HEK293 (cell line): ENCODE results near the gene ANKRD49.

ENCODE experiments used
- GLI4 ChIP-seq: fragments of 450-650 bp; formaldehyde crosslinking; IDR thresholded peaks from 2 replicates; pipeline ENCODE4 v1.5.1; 2016; ENCODE audit warnings: missing biosample characterization, missing genetic modification characterization
- HIC1 ChIP-seq: fragments of 450-650 bp; formaldehyde crosslinking; IDR thresholded peaks from 2 replicates; pipeline ENCODE4 v1.5.1; 2016; ENCODE audit warnings: missing biosample characterization, missing genetic modification characterization
- PBX3 ChIP-seq: sonication (generic); formaldehyde crosslinking; IDR thresholded peaks from 2 replicates; pipeline ENCODE4 v1.8.1; 2022; ENCODE audit warnings: mild to moderate bottlenecking, moderate library complexity, missing genetic modification reagents
- PRDM10 ChIP-seq: fragments of 450-650 bp; formaldehyde crosslinking; IDR thresholded peaks from 2 replicates; pipeline ENCODE4 v1.5.1; 2016; ENCODE audit warnings: missing biosample characterization, missing genetic modification characterization
- RBAK ChIP-seq: fragments of 450-650 bp; formaldehyde crosslinking; IDR thresholded peaks from 2 replicates; pipeline ENCODE4 v1.5.1; 2016; ENCODE audit warnings: missing biosample characterization, missing genetic modification characterization
- SCRT2 ChIP-seq: fragments of 450-650 bp; formaldehyde crosslinking; IDR thresholded peaks from 2 replicates; pipeline ENCODE4 v1.5.1; 2016; ENCODE audit warnings: missing biosample characterization, missing genetic modification characterization
- ZBTB17 ChIP-seq: fragments of 450-650 bp; formaldehyde crosslinking; IDR thresholded peaks from 2 replicates; pipeline ENCODE4 v1.5.1; 2016; ENCODE audit warnings: missing biosample characterization, missing genetic modification characterization
- ZBTB20 ChIP-seq: fragments of 450-650 bp; formaldehyde crosslinking; IDR thresholded peaks from 2 replicates; pipeline ENCODE4 v1.5.1; 2016; ENCODE audit warnings: missing biosample characterization, missing genetic modification characterization
- ZBTB48 ChIP-seq: fragments of 450-650 bp; formaldehyde crosslinking; IDR thresholded peaks from 2 replicates; pipeline ENCODE4 v1.5.1; 2016; ENCODE audit warnings: missing biosample characterization, missing genetic modification characterization
- ZBTB8A ChIP-seq: fragments of 450-650 bp; formaldehyde crosslinking; IDR thresholded peaks from 2 replicates; pipeline ENCODE4 v1.5.1; 2016; ENCODE audit warnings: missing biosample characterization, missing genetic modification characterization
- ZNF184 ChIP-seq: fragments of 450-650 bp; IDR thresholded peaks from 2 replicates; pipeline ENCODE4 v1.5.1; 2018; ENCODE audit warnings: missing biosample characterization, mild to moderate bottlenecking, missing genetic modification characterization
- ZNF2 ChIP-seq: fragments of 450-650 bp; formaldehyde crosslinking; IDR thresholded peaks from 2 replicates; pipeline ENCODE4 v1.5.1; 2016; ENCODE audit warnings: missing biosample characterization, missing genetic modification characterization
- ZNF202 ChIP-seq: fragments of 450-650 bp; formaldehyde crosslinking; IDR thresholded peaks from 2 replicates; pipeline ENCODE4 v1.5.1; 2016; ENCODE audit warnings: missing biosample characterization, missing genetic modification characterization, borderline replicate concordance
- ZNF211 ChIP-seq: fragments of 450-650 bp; formaldehyde crosslinking; IDR thresholded peaks from 2 replicates; pipeline ENCODE4 v1.5.1; 2016; ENCODE audit warnings: low read depth, missing biosample characterization, missing genetic modification characterization
- ZNF324 ChIP-seq: fragments of 450-650 bp; formaldehyde crosslinking; IDR thresholded peaks from 2 replicates; pipeline ENCODE4 v1.5.1; 2016; ENCODE audit warnings: missing biosample characterization, missing genetic modification characterization
- ZNF341 ChIP-seq: fragments of 450-650 bp; formaldehyde crosslinking; IDR thresholded peaks from 2 replicates; pipeline ENCODE4; 2016; ENCODE audit warnings: low read depth, missing biosample characterization, missing genetic modification characterization
- ZNF391 ChIP-seq: fragments of 450-650 bp; formaldehyde crosslinking; IDR thresholded peaks from 2 replicates; pipeline ENCODE4 v1.5.1; 2016; ENCODE audit warnings: low read depth, missing biosample characterization, missing genetic modification characterization, borderline replicate concordance
- ZNF518A ChIP-seq: fragments of 450-650 bp; formaldehyde crosslinking; conservative IDR thresholded peaks from 2 replicates; pipeline ENCODE4 v1.5.1; 2016; ENCODE audit warnings: low read depth, missing biosample characterization, missing genetic modification characterization
- ZNF560 ChIP-seq: fragments of 450-650 bp; formaldehyde crosslinking; IDR thresholded peaks from 2 replicates; pipeline ENCODE4 v1.5.1; 2017; ENCODE audit warnings: missing biosample characterization, missing genetic modification characterization, borderline replicate concordance
- ZNF596 ChIP-seq: fragments of 450-650 bp; IDR thresholded peaks from 2 replicates; pipeline ENCODE4 v1.5.0; 2018; ENCODE audit warnings: missing biosample characterization, mild to moderate bottlenecking, missing genetic modification characterization, moderate library complexity
- ZNF600 ChIP-seq: fragments of 450-650 bp; formaldehyde crosslinking; IDR thresholded peaks from 2 replicates; pipeline ENCODE4 v1.5.1; 2016; ENCODE audit warnings: missing biosample characterization, missing genetic modification characterization
- ZNF610 ChIP-seq: fragments of 450-650 bp; formaldehyde crosslinking; IDR thresholded peaks from 2 replicates; pipeline ENCODE4 v1.5.1; 2016; ENCODE audit warnings: missing biosample characterization, missing genetic modification characterization, borderline replicate concordance
- ZNF621 ChIP-seq: fragments of 450-650 bp; formaldehyde crosslinking; IDR thresholded peaks from 2 replicates; pipeline ENCODE4 v1.5.1; 2017; ENCODE audit warnings: missing biosample characterization, missing genetic modification characterization
- ZNF677 ChIP-seq: fragments of 450-650 bp; IDR thresholded peaks from 2 replicates; pipeline ENCODE4 v1.5.0; 2018; ENCODE audit warnings: missing biosample characterization, mild to moderate bottlenecking, missing genetic modification characterization, moderate library complexity
- ZNF76 ChIP-seq: fragments of 450-650 bp; formaldehyde crosslinking; IDR thresholded peaks from 2 replicates; pipeline ENCODE4; 2016; ENCODE audit warnings: low read depth, missing biosample characterization, missing genetic modification characterization, borderline replicate concordance
- TF ChIP-seq, protein P1 (sequence below): fragments of 450-650 bp; formaldehyde crosslinking; IDR thresholded peaks from 2 replicates; pipeline ENCODE4 v1.5.1; 2016; ENCODE audit warnings: missing biosample characterization, missing genetic modification characterization

Gene ANKRD49

DNA sequence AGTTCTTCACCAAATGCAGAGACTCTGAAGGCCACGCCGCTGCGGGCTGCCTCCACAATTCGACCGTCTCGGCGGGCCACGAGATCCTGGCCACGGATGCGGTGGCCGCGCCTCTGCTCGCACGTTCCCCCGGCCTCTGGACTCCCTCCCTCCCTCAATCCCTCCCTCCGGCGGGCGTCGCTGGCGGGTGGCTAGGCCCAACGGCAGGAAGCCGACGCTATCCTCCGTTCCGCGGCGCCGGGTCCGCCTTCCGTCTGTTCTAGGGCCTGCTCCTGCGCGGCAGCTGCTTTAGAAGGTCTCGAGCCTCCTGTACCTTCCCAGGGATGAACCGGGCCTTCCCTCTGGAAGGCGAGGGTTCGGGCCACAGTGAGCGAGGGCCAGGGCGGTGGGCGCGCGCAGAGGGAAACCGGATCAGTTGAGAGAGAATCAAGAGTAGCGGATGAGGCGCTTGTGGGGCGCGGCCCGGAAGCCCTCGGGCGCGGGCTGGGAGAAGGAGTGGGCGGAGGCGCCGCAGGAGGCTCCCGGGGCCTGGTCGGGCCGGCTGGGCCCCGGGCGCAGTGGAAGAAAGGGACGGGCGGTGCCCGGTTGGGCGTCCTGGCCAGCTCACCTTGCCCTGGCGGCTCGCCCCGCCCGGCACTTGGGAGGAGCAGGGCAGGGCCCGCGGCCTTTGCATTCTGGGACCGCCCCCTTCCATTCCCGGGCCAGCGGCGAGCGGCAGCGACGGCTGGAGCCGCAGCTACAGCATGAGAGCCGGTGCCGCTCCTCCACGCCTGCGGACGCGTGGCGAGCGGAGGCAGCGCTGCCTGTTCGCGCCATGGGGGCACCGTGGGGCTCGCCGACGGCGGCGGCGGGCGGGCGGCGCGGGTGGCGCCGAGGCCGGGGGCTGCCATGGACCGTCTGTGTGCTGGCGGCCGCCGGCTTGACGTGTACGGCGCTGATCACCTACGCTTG is 50.2 kb downstream of the ANKRD49 start, which contains the start of gene FUT4 (continued):
- peak; percentile 95 for TF ChIP-seq ZBTB17 (tag by site-specific recombination)
- TF ChIP-seq ZBTB20 (tag by site-specific recombination) = peak; percentile 95
- peak; percentile 53 for TF ChIP-seq ZNF518A (tag by site-specific recombination)
- TF ChIP-seq SCRT2 (tag by site-specific recombination) = no peak
- TF ChIP-seq ZNF2 (tag by site-specific recombination) = peak; percentile 84; the same call in 1 of the 2 replicates
- TF ChIP-seq ZNF341 (tag by site-specific recombination) = peak; percentile 71
- peak; percentile 60; the same call in 1 of the 2 replicates for TF ChIP-seq HIC1 (tag by site-specific recombination)
- 0 out of 2 replicates have a peak, but pooled peaks have one; percentile 7 for TF ChIP-seq ZNF596 (tag by site-specific recombination)
- TF ChIP-seq ZNF610 = 0 out of 2 replicates have a peak, but pooled peaks have one; percentile 40
- TF ChIP-seq ZNF324 = no peak
- TF ChIP-seq RBAK (tag by site-specific recombination) = no peak
- peak; percentile 99 for TF ChIP-seq ZBTB8A (tag by site-specific recombination)
- TF ChIP-seq ZNF677 (tag by site-specific recombination) = no peak
- TF ChIP-seq ZNF184 (tag by site-specific recombination) = no peak
- TF ChIP-seq ZNF621 (tag by site-specific recombination) = no peak
- no peak for TF ChIP-seq ZNF211 (tag by site-specific recombination)
- TF ChIP-seq PRDM10 (tag by site-specific recombination) = peak; percentile 62
- no peak for TF ChIP-seq ZNF560 (tag by site-specific recombination)
- 0 out of 2 replicates have a peak, but pooled peaks have one; percentile 60 for TF ChIP-seq ZNF391
- 0 out of 2 replicates have a peak, but pooled peaks have one; percentile 22 for TF ChIP-seq GLI4 (tag by site-specific recombination)
- TF ChIP-seq ZNF202 (tag by site-specific recombination) = no peak
- TF ChIP-seq ZNF76 (tag by site-specific recombination) = peak; percentile 73; the same call in 1 of the 2 replicates
- peak; percentile 75 for TF ChIP-seq ZNF600
- TF ChIP-seq, protein P1, sequence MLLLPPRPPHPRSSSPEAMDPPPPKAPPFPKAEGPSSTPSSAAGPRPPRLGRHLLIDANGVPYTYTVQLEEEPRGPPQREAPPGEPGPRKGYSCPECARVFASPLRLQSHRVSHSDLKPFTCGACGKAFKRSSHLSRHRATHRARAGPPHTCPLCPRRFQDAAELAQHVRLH (tag by site-specific recombination) = peak; percentile 59; the same call in 1 of the 2 replicates
- TF ChIP-seq PBX3 (CRISPR knock-in tag) = peak; percentile 63
- no peak for TF ChIP-seq ZBTB48 (tag by site-specific recombination)
